SIG-M5 treated with dmso at 0.1 percent for 504 hours (cell line): ENCODE results near the gene ITLN1.
"Not testable (repeated sequence)": the region's sequence is repeated elsewhere in the genome, so short reads cannot be mapped to it uniquely, and the experiment has no call there.

Source experiments
- DNase-seq: peaks from one replicate; lab custom pipeline; 2025; ENCODE audit not compliant: unreplicated experiment; lab: John Stamatoyannopoulos, UW

Gene ITLN1

DNA sequence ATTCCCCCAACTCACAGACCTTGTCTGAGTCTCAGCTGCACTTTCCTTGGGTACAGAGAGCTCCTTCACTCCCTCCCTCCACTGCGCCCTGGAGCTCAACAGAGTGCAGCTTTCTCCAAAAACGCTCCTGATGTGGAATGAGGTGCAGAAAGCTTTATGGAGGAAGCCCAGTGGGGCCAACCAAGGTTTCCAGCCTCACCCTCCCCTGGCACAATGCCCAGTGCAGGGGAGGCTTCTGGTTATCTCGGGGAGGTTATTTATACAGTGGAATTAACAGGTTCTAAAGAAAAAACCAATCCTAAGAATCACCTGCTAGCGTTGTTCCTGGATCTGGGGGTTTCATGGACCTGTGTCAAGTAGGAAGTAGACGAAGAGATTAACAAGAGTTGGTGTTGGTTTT lies at the start of gene ITLN1:
ITLN1 (minus strand) TSS at position 139 of the 400 bp plus-strand sequence. CDS start 303 bp downstream, outside the sequence.
- DNase-seq = no peak

DNA sequence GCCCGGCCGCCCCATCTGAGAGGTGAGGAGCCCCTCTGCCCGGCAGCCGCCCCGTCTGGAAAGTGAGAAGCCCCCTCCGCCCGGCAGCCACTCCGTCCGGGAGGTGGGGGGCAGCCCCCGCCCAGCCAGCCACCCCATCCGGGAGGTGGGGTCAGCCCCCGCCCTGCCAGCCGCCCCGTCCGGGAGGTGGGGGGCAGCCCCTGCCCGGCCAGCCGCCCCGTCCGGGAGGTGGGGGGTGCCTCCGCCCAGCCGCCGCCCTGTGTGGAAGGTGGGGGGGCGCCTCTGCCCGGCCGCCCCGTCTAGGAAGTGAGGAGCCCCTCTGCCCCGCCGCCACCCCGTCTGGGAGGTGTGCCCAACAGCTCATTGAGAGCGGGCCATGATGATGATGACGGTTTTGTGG lies 48.3 kb upstream of the ITLN1 start:
- DNase-seq = not testable (repeated sequence)

- no peak for DNase-seq
Measured at GRCh38 chr1:160925652-160926244, 40.8 kb upstream of the ITLN1 start.

GRCh38 chr1:160924791-160925651 lies 40.0 kb upstream of the ITLN1 start:
- DNase-seq = no peak

DNA sequence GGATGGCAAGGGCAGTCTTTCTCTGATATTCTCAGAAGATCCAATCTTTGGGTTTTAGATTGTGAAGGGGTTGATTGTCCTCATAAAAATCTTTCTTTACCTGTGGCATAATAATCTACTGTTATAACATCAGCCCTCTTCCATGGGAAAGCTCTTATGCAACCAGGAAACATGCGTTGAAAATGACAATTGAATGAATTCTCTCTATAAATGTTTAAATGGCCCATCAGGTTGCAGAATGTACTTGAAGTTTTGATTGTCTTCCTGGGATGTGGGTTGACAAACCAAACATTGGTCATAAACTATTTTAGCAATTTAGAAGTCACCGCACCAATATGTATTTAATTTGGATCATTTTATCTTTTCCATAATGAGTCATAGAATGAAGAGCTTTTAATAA lies 31.7 kb upstream of the ITLN1 start:
- no peak for DNase-seq

DNA sequence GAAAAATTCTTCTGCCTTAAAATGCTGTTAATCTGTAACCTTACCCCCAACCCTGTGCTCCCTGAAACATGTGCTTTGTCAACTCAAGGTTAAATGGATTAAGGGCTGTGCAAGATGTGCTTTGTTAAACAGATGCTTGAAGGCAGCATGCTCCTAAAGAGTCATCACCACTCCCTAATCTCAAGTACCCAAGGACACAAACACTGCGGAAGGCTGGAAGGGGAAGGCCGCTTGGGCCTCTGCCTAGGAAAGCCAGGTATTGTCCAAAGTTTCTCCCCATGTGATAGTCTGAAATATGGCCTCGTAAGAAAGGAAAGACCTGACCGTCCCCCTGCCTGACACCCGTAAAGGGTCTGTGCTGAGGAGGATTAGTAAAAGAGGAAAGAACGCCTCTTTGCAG lies 28.2 kb upstream of the ITLN1 start:
- not testable (repeated sequence) for DNase-seq

GRCh38 chr1:160911925-160912324 lies 26.9 kb upstream of the ITLN1 start:
- no peak for DNase-seq

DNA sequence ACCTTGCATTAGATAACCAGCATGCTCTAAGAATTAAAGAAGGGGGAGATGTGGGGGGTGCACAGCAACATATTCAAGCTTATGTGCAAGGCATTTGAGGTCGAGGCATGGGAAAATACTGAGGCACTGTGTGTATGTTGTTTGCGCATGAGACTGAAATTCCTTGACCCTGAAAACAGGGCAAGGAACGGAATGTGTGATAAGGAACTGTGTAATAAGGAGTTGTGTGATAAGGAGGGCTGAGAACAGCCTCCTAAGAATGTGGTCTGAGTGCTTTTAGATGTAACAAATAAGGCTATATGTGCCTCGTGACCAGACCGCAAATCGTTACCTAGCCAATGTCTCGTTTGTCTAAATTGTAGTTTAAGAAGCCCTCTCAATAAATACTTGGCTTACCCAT lies 26.5 kb upstream of the ITLN1 start:
- no peak for DNase-seq

DNA sequence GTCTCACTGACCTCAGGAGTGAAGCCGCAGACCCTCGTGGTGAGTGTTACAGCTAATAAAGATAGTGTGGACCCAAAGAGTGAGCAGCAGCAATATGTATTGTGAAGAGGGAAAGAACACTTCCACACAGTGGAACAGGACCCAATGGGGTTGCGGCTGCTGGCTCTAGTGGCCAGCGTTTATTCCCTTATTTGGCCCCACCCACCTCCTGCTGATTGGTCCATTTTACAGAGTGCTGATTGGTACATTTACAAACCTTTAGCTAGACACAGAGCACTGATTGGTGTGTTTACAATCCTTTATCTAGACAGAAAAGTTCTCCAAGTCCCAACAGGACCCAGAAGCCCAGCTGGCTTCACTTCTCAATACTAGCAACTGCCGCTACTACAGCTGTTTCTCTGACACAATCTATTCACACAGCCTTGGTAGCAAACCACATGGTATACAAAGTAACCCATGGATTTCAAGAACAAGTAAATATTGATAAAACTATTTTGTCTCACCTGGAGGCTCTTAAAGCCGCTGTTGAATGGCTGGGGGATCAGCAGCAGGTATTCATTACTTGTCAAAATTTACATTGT lies 25.3 kb upstream of the ITLN1 start:
- DNase-seq = no peak

GRCh38 chr1:160907976-160908375 lies 23.0 kb upstream of the ITLN1 start:
- DNase-seq = no peak

DNA sequence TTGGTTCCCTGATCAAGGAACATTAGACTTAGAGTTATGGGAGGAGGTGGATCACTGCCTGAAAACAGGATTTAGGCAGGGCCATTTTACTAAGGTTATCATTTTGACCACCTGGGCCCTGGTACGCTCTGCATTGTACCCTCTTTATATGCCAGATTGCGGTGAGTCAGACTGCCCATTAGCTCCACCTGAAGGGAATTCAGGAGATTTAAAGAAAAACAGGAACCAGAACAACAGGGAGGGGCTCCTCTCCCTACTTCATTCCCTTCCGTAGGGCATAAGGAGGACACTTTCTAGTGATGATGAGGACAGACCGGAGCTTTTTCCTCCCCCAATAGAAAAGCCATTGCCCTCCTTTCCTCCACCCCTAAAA lies 20.6 kb upstream of the ITLN1 start:
- no peak for DNase-seq

- no peak for DNase-seq
Measured at GRCh38 chr1:160904783-160905616, 20.0 kb upstream of the ITLN1 start.

- DNase-seq = not testable (repeated sequence)
Measured at GRCh38 chr1:160902251-160902650, 17.3 kb upstream of the ITLN1 start.

DNA sequence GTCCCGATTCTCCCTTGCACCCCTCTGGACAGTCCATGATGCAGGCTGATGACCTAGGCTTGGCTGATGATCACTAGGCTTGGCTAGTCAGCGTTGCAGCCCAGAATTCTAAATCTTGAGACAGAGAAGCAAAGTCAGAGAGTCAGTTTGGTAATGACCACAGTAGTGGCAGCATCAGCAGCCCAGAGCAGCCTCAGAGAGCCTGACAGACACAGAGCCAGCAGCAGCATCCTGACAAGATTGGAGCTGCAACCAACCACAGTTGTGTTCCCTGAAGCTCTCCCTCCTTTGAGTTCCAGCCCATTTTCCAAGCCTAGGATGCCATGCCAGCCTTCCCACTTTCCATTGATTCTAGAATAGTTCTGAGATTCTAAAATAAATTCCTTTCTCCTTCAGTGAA lies 16.8 kb upstream of the ITLN1 start:
- no peak for DNase-seq

DNA sequence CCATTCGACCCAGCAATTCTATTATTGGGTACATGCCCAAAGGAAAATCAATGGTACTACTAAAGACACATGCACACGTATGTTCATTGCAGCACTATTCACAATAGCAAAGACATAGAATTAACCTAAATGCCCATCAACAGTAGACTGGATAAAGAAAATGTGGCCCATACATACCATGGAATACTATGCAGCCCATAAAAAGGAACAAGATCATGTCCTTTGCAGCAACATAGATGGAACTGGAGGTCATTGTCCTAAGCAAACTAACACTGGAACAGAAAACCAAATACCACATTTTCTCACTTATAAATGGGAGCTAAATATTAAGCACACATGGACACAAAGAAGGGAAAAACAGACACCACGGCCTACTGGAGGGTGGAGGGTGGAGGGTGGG lies 15.7 kb upstream of the ITLN1 start:
- not testable (repeated sequence) for DNase-seq

GRCh38 chr1:160894368-160895135 lies 9.6 kb upstream of the ITLN1 start:
- DNase-seq = not testable (repeated sequence)

- DNase-seq = no peak
Measured at GRCh38 chr1:160891474-160891873, 6.5 kb upstream of the ITLN1 start.

GRCh38 chr1:160888926-160889325 lies 3.9 kb upstream of the ITLN1 start:
- DNase-seq = no peak

DNA sequence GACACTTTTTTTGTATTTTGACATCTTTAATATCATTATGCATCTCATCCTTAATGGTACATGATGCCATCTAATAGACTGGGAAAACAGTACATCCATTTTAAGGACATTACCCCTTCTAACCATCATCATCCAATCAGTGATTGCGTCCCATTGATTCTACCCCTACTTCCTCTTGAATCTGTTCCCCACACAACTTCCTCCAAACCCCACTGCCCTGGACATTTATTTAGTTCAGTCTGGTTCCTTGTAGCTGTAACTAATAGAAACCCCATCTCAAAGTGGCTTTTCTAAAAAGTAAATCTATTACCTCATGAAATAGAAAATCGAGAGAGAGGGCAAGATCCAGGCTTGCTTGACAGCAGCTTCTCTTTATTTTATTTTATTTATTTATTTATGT lies 2.1 kb upstream of the ITLN1 start:
- peak; percentile 31 for DNase-seq

DNA sequence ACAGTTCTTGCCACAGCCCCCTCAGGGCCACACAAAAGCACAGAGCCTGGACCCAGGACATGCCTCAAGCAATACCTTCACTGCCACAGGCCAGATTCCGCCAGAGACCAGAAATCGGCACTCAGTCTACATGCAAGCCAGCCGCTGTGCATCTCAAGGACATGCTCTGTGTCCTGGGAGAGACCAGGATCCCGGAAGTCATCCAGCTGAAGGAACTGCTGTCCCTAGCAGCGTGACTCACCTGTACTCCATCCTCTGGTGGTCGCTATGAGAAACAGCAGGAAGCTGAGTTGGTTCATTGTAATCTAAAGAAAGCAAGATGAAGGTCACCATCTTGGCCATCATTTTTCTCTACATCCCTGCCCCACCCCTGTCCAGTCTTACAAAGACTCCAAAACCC lies 401 bp downstream of the ITLN1 start:
- no peak for DNase-seq
